Measurements from ENCODE around the gene GPD1L.
"Not testable (repeated sequence)": the region's sequence is repeated elsewhere in the genome, so short reads cannot be mapped to it uniquely, and the experiment has no call there.

GPD1L gene

GRCh38 chr3:32106929-32107362 lies 526 bp downstream of the GPD1L start:
- no peak for DNase-seq

- not testable (repeated sequence) for DNase-seq
Observed at GRCh38 chr3:32108224-32108623, 1.8 kb downstream of the GPD1L start.

GRCh38 chr3:32109256-32109655 lies 2.8 kb downstream of the GPD1L start:
- DNase-seq, result no peak

GRCh38 chr3:32110233-32110760 lies 3.9 kb downstream of the GPD1L start:
- no peak for DNase-seq

GRCh38 chr3:32111560-32111959 lies 5.1 kb downstream of the GPD1L start:
- DNase-seq, result no peak

- DNase-seq, result no peak
Observed at GRCh38 chr3:32113566-32113965, 7.1 kb downstream of the GPD1L start.

GRCh38 chr3:32113981-32114545 lies 7.6 kb downstream of the GPD1L start:
- no peak for DNase-seq

- DNase-seq, result peak in 1 of 2 experiments; percentile 57
Observed at GRCh38 chr3:32114546-32115386, 8.3 kb downstream of the GPD1L start.

GRCh38 chr3:32117320-32117719 lies 10.9 kb downstream of the GPD1L start:
- no peak for DNase-seq

GRCh38 chr3:32118215-32118614 lies 11.8 kb downstream of the GPD1L start:
- DNase-seq, result no peak

- DNase-seq, result no peak
Observed at GRCh38 chr3:32120471-32120870, 14.1 kb downstream of the GPD1L start.

- DNase-seq, result no peak
Observed at GRCh38 chr3:32121137-32121536, 14.7 kb downstream of the GPD1L start.

- DNase-seq, result no peak
Observed at GRCh38 chr3:32123620-32124019, 17.2 kb downstream of the GPD1L start.

GRCh38 chr3:32125012-32125411 lies 18.6 kb downstream of the GPD1L start:
- DNase-seq, result no peak

- DNase-seq, result no peak
Observed at GRCh38 chr3:32126305-32127015, 20.0 kb downstream of the GPD1L start.

GRCh38 chr3:32127219-32127826 lies 20.9 kb downstream of the GPD1L start:
- DNase-seq, result no peak

GRCh38 chr3:32128936-32129335 lies 22.5 kb downstream of the GPD1L start:
- no peak for DNase-seq

GRCh38 chr3:32129832-32130231 lies 23.4 kb downstream of the GPD1L start:
- DNase-seq, result no peak

GRCh38 chr3:32132121-32132520 lies 25.7 kb downstream of the GPD1L start:
- no peak for DNase-seq

GRCh38 chr3:32132706-32133105 lies 26.3 kb downstream of the GPD1L start:
- DNase-seq, result no peak

- no peak for DNase-seq
Observed at GRCh38 chr3:32136703-32137102, 30.3 kb downstream of the GPD1L start.

GRCh38 chr3:32137870-32138269 lies 31.4 kb downstream of the GPD1L start:
- no peak for DNase-seq

- no peak for DNase-seq
Observed at GRCh38 chr3:32138545-32139104, 32.2 kb downstream of the GPD1L start.
